Ovary (tissue), 3 donors: Measurements from ENCODE around the gene ITPKA.

ENCODE experiments used
- EP300 ChIP-seq: sonication (generic); formaldehyde crosslinking; IDR thresholded peaks from one replicate; pipeline ENCODE4 v1.6.1; 2017; ENCODE audit warnings: antibody characterized with exemption
- TF ChIP-seq, protein P1 (sequence below), 3 donors: fragments of 450-650 bp in 2 of 3; fragments of 200-600 bp in 1 of 3; IDR thresholded peaks; one replicate each; pipeline versions ENCODE4 v1.5.1 to v1.8.0; 2016 to 2022; ENCODE audit warnings: antibody characterized with exemption in 3 of 3, mild to moderate bottlenecking in 1 of 3
- donor health status: DM: no; HTN: no; CAD: no.

- TF ChIP-seq, protein P1, sequence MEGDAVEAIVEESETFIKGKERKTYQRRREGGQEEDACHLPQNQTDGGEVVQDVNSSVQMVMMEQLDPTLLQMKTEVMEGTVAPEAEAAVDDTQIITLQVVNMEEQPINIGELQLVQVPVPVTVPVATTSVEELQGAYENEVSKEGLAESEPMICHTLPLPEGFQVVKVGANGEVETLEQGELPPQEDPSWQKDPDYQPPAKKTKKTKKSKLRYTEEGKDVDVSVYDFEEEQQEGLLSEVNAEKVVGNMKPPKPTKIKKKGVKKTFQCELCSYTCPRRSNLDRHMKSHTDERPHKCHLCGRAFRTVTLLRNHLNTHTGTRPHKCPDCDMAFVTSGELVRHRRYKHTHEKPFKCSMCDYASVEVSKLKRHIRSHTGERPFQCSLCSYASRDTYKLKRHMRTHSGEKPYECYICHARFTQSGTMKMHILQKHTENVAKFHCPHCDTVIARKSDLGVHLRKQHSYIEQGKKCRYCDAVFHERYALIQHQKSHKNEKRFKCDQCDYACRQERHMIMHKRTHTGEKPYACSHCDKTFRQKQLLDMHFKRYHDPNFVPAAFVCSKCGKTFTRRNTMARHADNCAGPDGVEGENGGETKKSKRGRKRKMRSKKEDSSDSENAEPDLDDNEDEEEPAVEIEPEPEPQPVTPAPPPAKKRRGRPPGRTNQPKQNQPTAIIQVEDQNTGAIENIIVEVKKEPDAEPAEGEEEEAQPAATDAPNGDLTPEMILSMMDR (IDR thresholded peaks at IDR 0.05), result no peak
- TF ChIP-seq EP300, result no peak
These were observed 41.9 kb downstream of the ITPKA start for GRCh38 chr15:41535544-41535943.
